Left kidney (tissue), 2 donors: ENCODE measurements around the gene APOE. TPM values are rescaled to one million over a fixed set of nuclear protein-coding genes. Genes with fewer than 3 reads are reported as not detected.
A peak's percentile ranks its signal among the peaks of the same experiment; 100 is the strongest.
"Not testable (repeated sequence)": the region's sequence is repeated elsewhere in the genome, so short reads cannot be mapped to it uniquely, and the experiment has no call there.

Experiments used
- DNase-seq: peaks from one replicate; pipeline ENCODE4 v3.0.0-alpha.2; 2013
- polyA plus RNA-seq: library from polyadenylated mRNA; unstranded; fragments of 120-200 nt; gene quantifications from one replicate; pipeline ENCODE4 v1.2.1, GENCODE V29; 2013; ENCODE audit not compliant: insufficient read length

APOE gene
- polyA plus RNA-seq, 1 donor, result 288 TPM

DNA sequence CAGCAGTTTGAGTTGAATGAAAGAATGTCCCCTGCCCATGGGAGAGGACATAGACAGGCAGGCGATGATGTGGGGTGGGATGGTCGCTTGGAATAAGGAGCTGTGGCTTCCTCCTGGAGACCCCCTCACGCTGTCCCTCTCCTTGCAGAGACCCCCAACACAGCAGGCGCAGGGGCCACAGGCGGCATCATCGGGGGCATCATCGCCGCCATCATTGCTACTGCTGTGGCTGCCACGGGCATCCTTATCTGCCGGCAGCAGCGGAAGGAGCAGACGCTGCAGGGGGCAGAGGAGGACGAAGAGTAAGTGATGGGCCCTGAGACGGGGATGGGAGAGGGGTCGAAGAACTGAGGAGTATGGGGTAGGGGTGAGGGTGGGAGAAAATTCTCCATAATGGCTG is 23.5 kb upstream of the APOE start:
- no peak for DNase-seq

DNA sequence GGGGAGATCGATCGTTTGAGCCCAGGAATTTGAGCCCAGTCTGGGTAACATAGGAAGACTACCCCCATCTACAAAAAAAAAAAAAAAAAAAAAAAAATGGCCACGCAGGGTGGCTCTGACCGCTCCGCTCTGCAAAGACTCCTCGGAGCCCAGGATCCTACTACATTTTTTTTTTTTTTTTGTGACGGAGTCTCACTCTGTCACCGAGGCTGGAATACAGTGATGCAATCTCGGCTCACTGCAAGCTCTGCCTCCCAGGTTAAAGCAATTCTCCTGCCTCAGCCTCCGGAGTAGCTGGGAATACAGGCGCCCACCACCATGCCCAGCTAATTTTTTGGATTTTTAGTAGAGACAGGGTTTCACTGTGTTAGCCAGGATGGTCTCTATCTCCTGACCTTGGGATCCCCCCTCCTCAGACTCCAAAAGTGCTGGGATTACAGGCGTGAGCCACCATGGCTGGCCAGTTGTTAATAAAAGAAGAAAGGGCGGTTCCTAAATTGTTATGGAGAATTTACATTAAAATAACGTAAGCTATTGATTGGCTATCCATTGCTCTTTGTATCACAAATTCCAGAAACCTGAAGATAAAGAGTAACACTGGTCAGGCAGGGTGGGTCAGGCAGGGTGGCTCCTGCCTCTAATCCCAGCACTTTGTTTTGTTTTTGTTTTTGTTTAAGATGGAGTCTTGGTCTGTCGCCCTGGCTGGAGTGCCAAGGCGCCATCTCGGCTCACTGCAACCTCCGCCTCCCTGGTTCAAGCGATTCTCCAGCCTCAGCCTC is 22.8 kb upstream of the APOE start:
- not testable (repeated sequence) for DNase-seq

DNA sequence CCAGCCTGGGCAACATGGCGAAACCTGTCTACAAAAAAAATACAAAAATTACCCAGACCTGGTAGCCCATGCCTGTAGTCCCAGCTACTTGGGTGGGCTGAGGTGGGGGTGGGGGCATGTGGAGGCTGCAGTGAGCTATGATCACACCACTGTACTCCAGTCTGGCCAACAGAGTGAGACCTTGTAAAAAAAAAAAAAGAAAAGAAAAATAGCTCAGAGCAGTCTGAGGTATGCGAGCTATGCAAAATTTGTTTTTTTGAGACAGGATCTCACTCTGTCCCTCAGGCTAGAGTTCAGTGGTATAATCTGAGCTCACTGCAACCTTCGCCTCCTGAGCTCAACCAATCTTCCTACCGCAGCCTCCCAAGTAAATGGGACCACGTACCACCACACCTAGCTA is 21.7 kb upstream of the APOE start:
- no peak for DNase-seq

DNA sequence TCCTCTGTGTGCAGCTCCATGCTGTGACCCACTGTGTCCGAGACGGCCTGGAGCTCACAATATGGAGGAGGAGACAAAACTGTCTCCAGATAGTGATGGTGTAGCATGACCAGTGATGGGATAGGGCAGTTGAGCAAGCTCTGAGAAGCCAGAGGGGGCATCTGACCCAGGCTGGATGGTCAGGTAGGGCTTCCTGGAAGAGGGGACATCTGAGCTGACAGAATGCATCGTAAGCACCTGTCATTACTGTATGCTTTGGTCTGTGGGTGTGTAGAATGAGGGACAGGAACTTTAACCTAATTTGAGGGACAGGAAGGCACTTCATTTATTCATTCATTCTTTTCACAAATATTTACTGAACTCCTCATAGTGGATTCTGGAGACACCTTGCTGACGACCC is 21.0 kb upstream of the APOE start:
- DNase-seq, result no peak

DNA sequence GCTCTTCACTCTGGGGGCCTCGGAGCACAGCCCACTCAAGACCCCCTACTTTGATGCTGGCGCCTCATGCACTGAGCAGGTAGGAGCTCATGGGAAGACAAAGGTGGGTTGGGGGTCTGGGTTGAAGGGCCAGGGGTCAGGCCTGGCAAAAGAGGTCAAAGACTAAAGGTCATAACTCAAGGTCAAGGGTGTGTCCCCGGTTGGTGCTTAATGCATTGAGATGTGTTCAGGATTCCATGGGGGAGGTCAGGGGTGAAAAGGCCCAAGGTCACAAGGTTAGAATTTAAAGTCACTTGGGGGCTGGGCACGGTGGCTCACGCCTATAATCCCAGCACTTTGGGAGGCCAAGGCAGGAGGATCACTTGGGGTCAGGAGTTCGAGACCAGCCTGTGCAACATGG is 19.5 kb upstream of the APOE start:
- DNase-seq, result no peak

DNA sequence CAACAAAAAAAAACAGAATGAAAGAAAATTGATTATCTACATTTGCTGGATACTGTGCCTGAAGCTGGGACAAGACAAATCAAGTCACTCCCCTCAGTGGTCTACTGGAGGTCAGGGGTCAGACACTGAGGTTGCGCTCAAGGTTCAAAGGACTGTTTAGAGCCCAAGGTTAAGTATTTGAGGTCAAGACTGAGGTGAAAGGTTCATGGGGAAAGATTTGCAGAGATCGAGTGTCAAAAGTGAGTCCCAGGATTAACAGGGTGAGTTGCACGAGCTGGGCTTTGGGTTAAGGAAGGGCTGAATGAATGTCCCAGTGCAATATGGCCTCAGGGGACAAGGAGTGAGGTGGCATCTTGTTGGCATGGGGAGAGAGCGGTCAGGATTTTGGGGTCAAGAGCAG is 17.9 kb upstream of the APOE start:
- DNase-seq, result no peak

DNA sequence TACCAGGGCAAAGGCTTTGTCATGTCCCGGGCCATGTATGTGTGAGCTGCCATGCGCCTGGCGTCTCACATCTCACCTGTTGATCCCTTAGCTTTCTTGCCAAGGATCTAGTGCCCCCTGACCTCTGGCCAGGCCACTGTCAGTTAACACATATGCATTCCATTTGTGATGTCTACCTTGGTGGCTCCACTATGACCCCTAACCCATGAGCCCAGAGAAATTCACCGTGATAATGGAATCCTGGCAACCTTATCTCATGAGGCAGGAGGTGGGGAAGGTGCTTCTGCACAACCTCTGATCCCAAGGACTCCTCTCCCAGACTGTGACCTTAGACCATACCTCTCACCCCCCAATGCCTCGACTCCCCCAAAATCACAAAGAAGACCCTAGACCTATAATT is 17.3 kb upstream of the APOE start:
- not testable (repeated sequence) for DNase-seq

DNA sequence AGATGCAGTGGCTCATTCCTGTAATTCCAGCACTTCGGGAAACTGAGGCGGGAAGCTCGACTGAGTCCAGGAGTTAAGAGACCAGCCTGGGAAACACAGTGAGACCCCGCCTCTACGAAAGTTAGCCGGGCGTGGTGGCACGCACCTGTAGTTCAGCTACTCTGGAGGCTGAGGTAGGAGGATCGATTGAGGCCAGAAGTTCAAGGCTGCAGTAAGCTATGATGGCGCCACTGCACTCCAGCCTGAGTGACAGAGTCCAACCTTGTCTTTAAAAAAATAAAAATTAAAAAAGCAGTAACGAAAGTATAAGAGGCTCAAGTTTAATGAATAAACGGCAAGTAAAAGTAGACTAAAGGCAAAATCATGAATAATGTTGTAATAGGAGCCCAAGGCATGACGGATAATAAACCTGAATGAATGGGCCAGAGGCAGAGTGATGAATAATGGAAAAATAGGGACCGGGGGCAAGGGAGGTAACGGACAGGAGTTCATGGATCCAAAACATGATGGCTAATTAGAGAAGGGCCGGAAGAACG is 15.7 kb upstream of the APOE start:
- DNase-seq, result no peak

DNA sequence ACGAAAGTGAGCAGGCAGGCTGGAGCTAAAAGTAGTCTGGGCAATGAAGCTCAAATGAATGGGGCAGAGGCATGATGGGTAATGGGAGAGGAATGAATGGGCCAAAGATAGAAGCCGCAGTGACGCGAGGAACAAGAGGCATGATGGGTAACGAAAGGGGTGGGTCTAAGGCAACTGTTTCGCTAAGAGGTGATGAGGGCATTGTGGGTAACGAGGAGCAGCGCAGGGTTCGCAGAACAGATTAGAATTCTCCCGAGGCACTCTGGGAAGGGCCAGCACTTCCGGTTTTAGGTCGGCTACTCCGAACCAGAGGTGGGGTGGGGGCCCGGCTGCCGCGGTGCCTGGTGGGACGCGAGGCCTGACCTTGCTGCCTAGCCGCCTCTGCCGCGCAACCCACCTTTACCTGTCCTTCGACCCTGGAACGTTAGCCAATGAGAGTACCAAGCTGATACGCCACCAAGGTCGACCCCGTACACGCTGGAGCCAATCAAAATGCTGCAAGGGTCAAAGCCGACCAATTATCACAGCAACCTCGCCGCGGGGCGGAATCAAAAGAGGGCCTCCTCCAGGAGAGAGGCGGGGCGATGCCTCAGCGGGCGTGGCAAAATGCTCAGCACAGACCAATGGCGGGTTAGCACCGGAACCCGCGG is 15.1 kb upstream of the APOE start:
- DNase-seq, result no peak

DNA sequence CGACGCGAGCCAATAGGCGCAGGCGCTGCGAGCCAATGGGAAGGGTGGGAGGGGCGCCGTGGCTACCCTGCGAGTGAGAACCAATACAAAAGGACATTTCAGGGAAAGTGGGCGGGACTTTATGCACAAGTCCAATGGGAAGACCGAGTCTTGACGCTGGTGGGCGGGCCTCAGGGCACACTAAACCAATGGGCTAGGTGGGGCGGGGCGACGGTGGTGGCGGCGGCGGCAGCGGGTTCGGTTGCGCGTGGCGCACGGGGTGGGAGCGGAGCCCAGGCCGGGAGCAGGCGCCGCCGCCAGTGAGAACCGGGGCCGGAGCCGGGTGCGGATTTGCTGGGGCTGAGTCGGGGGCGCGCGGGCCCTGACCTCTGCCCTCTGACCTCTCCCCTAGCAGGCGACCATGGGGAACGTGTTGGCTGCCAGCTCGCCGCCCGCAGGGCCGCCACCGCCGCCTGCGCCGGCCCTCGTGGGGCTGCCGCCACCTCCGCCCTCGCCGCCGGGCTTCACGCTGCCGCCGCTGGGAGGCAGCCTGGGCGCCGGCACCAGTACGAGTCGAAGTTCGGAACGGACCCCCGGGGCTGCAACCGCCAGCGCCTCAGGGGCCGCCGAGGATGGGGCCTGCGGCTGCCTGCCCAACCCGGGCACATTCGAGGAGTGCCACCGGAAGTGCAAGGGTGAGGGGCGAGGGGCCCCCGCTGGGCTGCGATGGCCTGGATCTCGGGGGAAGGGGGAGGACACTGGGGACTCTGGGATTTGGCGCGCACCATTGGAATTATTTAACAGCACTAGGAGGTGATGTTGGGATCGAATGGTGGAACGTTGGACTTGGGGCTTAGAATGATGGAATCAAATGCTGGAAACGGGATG is 14.3 kb upstream of the APOE start, which contains the start of gene TOMM40:
TOMM40 (plus strand) TSS at position 239 of the 867 bp plus-strand sequence; CDS start at position 401, 162 bp downstream.
- DNase-seq, result peak; percentile 100

DNA sequence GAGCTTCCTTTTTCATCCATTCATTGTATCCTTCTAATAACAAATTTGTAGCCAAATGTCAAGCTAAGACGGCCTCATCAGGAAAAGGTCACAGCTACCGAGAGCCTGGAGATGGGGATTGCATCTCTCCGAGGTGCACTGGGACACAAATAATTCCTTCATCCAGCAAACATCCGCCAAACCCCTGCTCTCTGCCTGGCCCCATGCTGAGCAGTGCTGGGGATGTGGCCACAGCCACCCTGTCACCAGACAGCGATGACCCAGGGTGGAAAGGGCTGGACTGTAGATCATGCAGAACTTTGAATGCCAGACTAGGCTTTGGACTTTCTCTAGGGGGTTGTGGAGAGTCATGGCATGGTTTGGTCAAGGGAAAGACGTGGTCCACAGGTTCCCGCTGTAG is 12.7 kb upstream of the APOE start:
- DNase-seq, result no peak

DNA sequence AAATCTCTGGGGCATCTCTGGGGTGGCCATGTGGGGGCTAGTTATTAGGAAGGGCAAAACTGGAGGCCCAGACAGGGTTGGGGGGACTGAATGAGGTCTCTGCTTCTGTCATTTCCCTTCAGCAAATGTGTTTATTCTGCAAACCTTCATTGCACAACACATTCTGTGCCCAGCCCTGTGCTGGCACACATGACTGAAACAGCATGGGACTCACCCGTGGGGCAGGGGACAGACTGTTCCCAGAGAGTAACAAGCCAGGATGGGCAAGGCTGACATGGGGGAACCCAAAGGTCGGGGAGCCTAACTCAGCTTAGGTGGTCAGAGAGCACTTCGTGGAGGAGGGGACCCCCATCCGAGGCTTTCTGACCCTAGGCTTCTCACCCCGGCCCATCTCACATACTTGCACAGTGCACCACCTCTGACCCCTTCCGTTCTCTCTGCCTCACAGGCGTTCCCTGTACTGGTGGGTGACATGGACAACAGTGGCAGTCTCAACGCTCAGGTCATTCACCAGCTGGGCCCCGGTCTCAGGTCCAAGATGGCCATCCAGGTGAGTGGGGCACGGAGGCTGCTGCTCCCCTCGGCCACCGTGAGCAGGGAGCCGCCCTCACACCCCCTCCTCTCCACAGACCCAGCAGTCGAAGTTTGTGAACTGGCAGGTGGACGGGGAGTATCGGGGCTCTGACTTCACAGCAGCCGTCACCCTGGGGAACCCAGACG is 12.1 kb upstream of the APOE start:
- no peak for DNase-seq

DNA sequence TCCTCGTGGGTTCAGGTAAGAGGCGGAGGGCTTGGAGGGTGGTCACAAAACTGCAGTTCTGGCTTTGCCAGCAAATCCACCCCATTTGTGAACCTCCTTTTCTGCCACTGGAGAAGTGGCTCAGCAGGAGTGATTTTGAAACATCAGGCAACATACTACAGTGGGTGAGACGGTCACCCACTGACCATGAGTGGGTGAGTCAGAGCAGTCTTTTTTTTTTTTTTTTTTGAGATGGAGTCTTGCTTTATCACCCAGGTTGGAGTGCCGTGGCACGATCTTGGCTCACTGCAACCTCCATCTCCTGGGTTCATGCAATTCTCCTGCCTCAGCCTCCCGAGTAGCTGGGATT is 11.6 kb upstream of the APOE start:
- no peak for DNase-seq

DNA sequence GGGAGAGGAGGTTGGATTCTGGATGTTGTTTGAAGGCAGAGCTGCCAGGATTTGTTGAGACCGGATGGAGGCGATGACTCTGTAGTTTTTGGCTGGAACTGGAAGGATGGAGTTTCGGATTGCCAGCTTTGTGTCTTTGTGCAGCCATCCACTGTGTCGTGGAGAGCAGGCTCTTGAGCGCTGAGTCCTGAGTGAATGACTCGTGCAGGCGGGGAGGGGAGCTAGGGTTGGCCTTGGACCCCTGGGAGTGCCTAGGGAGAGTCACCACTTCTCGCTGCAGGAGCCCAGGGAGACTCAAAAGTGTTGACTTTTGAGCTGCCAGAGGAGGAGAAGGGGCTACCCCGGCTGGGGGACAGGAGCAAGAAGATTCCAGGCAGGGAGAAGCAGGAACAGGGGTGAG is 10.7 kb upstream of the APOE start:
- no peak for DNase-seq

DNA sequence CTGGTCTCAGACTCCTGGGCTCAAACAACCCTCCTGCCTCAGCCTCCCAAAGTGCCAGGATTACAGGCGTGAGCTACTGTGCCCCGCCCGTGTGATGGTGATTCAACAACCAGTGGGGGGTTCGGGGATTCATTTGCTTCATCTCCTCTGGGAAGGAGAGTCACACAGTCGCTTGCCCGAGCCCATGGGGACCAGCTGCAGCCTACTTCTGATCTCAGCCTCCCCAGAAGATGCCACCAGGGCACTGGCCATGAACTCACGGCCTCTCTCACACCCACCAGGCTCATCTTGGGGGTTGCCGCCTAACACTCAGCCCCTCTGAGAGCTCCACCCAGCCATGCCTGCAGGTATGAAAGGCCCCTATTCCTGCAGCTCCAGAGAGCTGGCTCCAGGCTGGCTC is 7.8 kb upstream of the APOE start:
- DNase-seq, result no peak

DNA sequence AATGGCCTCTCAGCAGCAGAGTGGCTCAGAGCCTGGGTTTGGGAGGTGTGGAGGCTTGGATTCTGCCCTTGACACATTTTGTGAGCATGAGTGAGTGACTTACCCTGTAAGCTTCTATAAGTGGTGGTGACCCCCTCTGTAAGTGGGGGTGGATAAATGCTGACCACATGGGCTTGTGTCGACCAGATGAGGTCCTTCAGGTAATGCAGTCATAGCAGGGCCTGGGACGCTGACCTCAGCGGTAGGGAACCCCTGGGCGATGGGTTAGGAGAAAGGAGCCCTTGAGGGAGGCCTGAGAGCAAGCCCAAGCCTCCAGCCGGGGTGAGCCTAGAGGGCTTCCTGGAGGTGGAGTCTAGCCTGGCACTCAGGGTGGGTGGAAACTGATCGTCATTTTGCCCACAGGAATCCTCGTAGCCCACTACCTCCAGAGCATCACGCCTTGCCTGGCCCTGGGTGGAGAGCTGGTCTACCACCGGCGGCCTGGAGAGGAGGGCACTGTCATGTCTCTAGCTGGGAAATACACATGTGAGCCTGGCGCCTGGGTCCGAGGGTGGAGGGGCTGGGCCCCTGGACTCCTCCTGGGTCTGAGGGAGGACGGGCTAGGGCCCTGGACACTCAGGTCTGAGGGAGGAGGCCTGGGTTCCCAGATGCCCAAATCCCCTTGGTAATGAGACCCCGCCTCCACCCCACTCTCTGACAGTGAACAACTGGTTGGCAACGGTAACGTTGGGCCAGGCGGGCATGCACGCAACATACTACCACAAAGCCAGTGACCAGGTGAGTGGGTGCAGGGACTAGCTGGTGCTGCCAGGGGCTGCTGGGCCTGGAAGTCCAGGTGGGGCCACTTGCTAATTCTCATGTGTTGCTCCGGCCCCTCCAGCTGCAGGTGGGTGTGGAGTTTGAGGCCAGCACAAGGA is 5.0 kb upstream of the APOE start:
- no peak for DNase-seq

DNA sequence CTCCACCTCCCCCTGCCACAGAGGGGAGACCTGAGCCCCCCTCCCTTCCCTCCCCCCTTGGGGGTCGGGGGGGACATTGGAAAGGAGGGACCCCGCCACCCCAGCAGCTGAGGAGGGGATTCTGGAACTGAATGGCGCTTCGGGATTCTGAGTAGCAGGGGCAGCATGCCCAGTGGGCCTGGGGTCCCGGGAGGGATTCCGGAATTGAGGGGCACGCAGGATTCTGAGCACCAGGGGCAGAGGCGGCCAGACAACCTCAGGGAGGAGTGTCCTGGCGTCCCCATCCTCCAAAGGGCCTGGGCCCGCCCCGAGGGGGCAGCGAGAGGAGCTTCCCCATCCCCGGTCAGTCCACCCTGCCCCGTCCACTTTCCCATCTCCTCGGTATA is 2.4 kb upstream of the APOE start:
- no peak for DNase-seq

DNA sequence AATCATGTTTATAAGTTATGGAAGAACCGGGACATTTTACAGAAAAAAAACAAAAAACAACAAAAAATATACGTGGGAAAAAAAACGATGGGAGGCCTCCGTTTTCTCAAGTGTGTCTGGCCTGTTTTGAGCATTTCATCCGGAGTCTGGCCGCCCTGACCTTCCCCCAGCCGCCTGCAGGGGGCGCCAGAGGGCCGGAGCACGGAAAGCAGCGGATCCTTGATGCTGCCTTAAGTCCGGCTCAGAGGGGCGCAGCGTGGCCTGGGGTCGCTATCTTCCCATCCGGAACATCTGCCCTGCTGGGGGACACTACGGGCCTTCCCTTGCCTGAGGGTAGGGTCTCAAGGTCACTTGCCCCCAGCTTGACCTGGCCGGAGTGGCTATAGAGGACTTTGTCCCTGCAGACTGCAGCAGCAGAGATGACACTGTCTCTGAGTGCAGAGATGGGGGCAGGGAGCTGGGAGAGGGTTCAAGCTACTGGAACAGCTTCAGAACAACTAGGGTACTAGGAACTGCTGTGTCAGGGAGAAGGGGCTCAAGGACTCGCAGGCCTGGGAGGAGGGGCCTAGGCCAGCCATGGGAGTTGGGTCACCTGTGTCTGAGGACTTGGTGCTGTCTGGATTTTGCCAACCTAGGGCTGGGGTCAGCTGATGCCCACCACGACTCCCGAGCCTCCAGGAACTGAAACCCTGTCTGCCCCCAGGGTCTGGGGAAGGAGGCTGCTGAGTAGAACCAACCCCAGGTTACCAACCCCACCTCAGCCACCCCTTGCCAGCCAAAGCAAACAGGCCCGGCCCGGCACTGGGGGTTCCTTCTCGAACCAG is 1.8 kb upstream of the APOE start:
- peak; percentile 50 for DNase-seq

DNA sequence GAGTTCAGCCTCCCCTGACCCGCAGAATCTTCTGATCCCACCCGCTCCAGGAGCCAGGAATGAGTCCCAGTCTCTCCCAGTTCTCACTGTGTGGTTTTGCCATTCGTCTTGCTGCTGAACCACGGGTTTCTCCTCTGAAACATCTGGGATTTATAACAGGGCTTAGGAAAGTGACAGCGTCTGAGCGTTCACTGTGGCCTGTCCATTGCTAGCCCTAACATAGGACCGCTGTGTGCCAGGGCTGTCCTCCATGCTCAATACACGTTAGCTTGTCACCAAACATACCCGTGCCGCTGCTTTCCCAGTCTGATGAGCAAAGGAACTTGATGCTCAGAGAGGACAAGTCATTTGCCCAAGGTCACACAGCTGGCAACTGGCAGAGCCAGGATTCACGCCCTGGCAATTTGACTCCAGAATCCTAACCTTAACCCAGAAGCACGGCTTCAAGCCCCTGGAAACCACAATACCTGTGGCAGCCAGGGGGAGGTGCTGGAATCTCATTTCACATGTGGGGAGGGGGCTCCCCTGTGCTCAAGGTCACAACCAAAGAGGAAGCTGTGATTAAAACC is 1.1 kb upstream of the APOE start:
- no peak for DNase-seq

DNA sequence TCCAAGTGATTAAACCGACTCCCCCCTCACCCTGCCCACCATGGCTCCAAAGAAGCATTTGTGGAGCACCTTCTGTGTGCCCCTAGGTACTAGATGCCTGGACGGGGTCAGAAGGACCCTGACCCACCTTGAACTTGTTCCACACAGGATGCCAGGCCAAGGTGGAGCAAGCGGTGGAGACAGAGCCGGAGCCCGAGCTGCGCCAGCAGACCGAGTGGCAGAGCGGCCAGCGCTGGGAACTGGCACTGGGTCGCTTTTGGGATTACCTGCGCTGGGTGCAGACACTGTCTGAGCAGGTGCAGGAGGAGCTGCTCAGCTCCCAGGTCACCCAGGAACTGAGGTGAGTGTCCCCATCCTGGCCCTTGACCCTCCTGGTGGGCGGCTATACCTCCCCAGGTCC is 2.0 kb downstream of the APOE start:
- DNase-seq, result no peak
